GM13977 (cell line): ENCODE results near the gene CNGB1.
"Not testable (repeated sequence)": the region's sequence is repeated elsewhere in the genome, so short reads cannot be mapped to it uniquely, and the experiment has no call there.

Experiments
- DNase-seq: peaks from one replicate; pipeline ENCODE4 v3.0.0; 2012; ENCODE audit warnings: low spot score
- CTCF ChIP-seq: IDR thresholded peaks from 2 replicates; pipeline ENCODE4 v1.5.1; 2012; ENCODE audit warnings: mild to moderate bottlenecking, control low read depth; ENCODE audit not compliant: insufficient read depth; ENCODE audit errors: extremely low read depth, missing control alignments
- in situ Hi-C: fragments of 300-500 bp; cut with MboI; formaldehyde crosslinking; loops from one replicate; pipeline ENCODE4 v1.12.0; 2022; ENCODE audit warnings: low sequenced_read_pairs, low pct_unique_long_range_greater_than_20kb, mixed read lengths, inconsistent platforms; ENCODE audit not compliant: unreplicated experiment

The CNGB1 gene

GRCh38 chr16:57945740-57946138 lies 25.2 kb downstream of the CNGB1 start:
- DNase-seq: no peak
- in situ Hi-C loops: no loop called here
- no peak for TF ChIP-seq CTCF

DNA sequence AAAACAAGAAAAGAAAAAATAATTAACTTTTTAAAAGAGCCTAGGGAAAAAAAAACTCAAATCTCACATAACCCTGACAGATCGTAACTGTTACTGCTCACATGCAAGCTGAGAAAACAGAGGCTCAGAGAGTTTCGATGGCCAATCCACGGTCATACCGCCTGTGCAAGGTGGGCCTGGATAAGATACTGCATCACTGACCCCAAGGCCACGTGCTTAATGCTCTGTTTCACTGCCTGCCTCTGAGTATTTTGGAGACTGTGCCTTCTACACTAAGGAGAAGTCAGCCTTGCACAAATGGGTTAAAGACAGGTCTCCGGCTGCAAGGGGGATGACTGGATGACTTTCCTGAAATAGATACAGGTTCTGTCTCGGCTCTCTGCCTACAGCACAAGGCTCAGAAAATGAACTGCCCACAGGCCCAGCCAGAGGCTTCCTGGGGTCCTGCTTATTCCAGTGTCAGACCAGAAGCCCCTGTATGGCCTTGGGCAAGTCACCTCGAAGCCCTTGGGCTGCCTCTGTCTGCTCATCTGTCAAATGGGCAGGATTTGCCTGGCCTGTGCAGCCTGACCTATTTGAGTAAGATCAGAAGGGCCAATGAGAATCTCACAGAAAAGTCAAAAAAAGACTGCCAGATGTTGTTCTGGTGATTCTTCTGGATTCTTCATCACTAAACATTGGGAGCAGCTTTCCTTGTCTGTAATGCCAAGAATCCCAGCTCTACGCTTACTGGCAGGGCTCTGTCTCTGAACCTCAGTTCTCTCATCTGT lies 25.8 kb downstream of the CNGB1 start:
- in situ Hi-C loops: no loop called here
- TF ChIP-seq CTCF: no peak
- DNase-seq: no peak

DNA sequence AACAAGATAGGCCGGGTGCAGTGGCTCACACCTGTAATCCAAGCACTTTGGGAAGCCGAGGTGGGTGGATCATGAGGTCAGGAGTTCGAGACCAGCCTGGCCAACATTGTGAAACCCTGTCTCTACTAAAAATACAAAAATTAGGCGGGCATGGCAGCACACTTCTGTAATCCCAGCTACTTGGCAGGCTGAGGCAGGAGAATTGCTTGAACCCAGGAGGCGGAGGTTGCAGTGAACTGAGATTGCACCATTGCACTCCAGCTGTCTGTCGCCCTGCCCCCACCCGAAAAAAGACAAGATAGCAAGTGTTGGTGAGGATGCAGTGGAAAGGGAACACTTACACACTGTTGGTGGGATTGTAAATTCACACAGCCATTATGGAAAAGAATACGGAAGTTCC lies 27.5 kb downstream of the CNGB1 start:
- in situ Hi-C loops, DNase-seq: not testable (repeated sequence)

GRCh38 chr16:57941901-57942300 lies 29.0 kb downstream of the CNGB1 start:
- DNase-seq, in situ Hi-C loops: not testable (repeated sequence)

DNA sequence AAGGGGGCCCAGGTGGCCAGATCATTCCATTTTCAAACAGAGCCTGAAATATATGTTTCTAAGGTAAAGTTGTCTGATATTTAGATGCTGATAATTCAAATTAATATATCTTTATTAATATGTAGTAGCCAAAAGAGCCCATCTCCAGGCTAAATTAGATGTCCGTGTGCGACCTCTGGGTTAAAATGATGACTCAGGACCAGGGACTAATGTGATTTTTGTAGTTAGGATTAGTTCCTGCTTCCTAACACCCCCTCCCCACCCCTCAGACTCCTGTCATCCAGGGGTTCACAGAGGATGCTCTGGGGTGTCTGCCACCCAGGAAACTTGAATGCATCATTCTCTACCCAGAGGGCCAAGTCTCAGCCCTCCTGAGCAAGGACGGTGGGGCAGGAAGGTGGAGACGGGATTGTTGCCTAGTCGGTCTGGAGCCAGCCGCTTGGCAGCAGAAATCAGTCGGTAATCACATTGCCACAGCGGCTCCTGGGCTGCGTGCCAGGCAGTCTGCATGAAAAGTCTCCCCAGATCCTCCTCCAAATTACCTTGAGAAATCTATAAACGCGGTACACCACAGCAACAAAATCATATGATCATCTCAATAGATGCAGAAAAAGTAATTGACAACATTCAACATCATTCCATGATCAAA lies 29.8 kb downstream of the CNGB1 start:
- no peak for TF ChIP-seq CTCF
- DNase-seq: no peak
- in situ Hi-C loops: no loop called here

DNA sequence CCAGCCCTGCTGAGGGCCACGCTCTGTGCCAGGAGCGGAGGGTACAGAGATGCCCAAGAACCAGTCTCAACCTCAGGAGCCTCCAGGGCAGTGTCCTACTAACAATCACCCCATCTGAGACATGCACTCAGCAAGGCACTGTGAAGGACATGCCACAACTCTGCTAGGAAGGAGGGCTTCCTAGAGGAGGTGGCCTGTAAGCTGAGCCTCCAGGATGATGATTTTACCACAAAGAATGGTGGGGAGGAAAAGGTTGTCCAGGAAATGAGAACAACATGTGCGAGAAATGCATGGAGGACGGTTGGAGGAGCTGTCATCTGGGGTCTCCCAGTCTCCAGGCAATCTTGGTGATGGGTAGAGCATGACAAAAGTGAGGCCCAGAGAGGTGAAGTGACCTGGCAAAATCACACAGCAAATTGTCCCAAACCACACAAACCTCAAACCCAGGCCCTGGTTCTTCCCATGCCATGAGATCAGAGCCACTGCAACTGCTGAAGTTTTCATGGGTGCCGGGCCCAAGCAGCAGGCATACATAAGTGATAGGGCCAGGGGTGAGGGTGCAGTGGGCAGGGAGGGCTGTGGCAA lies 30.5 kb downstream of the CNGB1 start:
- in situ Hi-C loops: no loop called here
- no peak for TF ChIP-seq CTCF
- no peak for DNase-seq

- DNase-seq: no peak
- no peak for TF ChIP-seq CTCF
- in situ Hi-C loops: no loop called here
Observed at GRCh38 chr16:57939872-57940224, 31.1 kb downstream of the CNGB1 start.
